AG04450 (cell line): ENCODE data around the gene DUOX1. TPM values are rescaled to one million over a fixed set of nuclear protein-coding genes. Genes with fewer than 3 reads are reported as not detected.

ENCODE experiments used
- CTCF ChIA-PET: fragments of 300-600, 350-600 bp; formaldehyde crosslinking; extraction: SDS; loops from one replicate; lab custom pipeline; 2022; ENCODE audit warnings: antibody characterized with exemption, inconsistent platforms; lab: Charles Lee
- POLR2A ChIA-PET: fragments of 350-600 bp; formaldehyde crosslinking; extraction: SDS; loops from one replicate; lab custom pipeline; 2021; ENCODE audit warnings: antibody characterized with exemption, inconsistent platforms; lab: Yijun Ruan, JAX
- DNase-seq: peaks from one replicate; pipeline ENCODE4 v3.0.0-alpha.2; 2011; ENCODE audit warnings: low read depth, low spot score
- H3K27ac ChIP-seq: one replicate; pipeline ENCODE4 v1.5.1; 2012; ENCODE audit warnings: low read depth, low read length, control low read depth
- H3K27me3 ChIP-seq: one replicate; pipeline ENCODE4 v1.6.0; 2012; ENCODE audit warnings: low read length; ENCODE audit not compliant: control insufficient read depth, insufficient read depth
- H3K4me3 ChIP-seq: 2 replicates; pipeline ENCODE4 v1.5.1; 2011; ENCODE audit warnings: mild to moderate bottlenecking, low read depth, low read length, control low read depth
- H3K9me3 ChIP-seq: 2 replicates; pipeline ENCODE4 v1.5.1; 2012; ENCODE audit warnings: low read length; ENCODE audit not compliant: control insufficient read depth, insufficient read depth
- polyA plus RNA-seq: library from polyadenylated mRNA; depleted of rRNA; stranded (reverse); fragments of >200 nt; gene quantifications from 2 replicates; pipeline ENCODE4 v1.2.3, GENCODE V29; 2011
- TF ChIP-seq, protein P1 (sequence below): IDR thresholded peaks from 2 replicates; pipeline ENCODE4 v1.5.1; 2011; ENCODE audit warnings: low read depth, low read length, control low read depth, inconsistent platforms

The DUOX1 gene
- polyA plus RNA-seq, 1 experiment: not detected

- TF ChIP-seq, protein P1, sequence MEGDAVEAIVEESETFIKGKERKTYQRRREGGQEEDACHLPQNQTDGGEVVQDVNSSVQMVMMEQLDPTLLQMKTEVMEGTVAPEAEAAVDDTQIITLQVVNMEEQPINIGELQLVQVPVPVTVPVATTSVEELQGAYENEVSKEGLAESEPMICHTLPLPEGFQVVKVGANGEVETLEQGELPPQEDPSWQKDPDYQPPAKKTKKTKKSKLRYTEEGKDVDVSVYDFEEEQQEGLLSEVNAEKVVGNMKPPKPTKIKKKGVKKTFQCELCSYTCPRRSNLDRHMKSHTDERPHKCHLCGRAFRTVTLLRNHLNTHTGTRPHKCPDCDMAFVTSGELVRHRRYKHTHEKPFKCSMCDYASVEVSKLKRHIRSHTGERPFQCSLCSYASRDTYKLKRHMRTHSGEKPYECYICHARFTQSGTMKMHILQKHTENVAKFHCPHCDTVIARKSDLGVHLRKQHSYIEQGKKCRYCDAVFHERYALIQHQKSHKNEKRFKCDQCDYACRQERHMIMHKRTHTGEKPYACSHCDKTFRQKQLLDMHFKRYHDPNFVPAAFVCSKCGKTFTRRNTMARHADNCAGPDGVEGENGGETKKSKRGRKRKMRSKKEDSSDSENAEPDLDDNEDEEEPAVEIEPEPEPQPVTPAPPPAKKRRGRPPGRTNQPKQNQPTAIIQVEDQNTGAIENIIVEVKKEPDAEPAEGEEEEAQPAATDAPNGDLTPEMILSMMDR: no peak
- no peak overlapping the region for H3K27ac ChIP-seq
- H3K9me3 ChIP-seq: no peaks in the 10 kb centered on the region; the same call in 1 of the 2 replicates
- CTCF ChIA-PET: interaction anchor here (0.6 to 1.7 kb wide), 4 partner anchors 42 to 279 kb away, joined by 3 to 5 read pairs (median 4); no protein-coding TSS in a partner anchor
- POLR2A ChIA-PET: no interaction called here
- DNase-seq: no peak
- no peak overlapping the region for H3K4me3 ChIP-seq
- peaks cover 28% of the 10 kb centered on the region for H3K27me3 ChIP-seq
Observed at GRCh38 chr15:45120081-45120972, 9.5 kb upstream of the DUOX1 start.

DNA sequence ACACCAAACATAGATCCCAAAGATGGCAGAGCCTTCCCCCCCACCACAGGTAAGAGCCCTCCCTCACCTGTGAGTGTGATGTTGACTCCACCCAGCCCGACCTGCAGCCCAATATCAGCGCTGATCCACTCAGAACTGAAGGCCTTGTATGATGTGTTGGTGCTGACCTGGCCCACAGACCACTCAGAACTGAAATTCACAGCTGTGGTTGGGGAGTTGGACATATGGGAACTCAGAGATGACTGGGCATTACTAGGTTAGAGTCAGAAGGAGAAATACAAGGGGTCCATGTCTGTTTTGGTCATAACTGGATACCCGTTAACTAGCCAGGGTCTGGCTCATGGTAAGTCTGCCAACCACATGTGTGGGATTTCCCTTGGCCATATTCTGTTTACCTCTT lies 8.8 kb upstream of the DUOX1 start:
- Histone ChIP-seq H3K4me3 (no peak overlapping the region), H3K27ac (no peak overlapping the region), H3K27me3 (peaks cover 23% of the 10 kb centered on the region), H3K9me3 (no peaks in the 10 kb centered on the region; the same call in 1 of the 2 replicates)
- no peak for DNase-seq
- CTCF ChIA-PET: interaction anchor here (0.6 to 2.8 kb wide), 6 partner anchors 38 to 278 kb away, joined by 3 to 10 read pairs (median 4); no protein-coding TSS in a partner anchor
- TF ChIP-seq, protein P1: no peak
- POLR2A ChIA-PET: no interaction called here

DNA sequence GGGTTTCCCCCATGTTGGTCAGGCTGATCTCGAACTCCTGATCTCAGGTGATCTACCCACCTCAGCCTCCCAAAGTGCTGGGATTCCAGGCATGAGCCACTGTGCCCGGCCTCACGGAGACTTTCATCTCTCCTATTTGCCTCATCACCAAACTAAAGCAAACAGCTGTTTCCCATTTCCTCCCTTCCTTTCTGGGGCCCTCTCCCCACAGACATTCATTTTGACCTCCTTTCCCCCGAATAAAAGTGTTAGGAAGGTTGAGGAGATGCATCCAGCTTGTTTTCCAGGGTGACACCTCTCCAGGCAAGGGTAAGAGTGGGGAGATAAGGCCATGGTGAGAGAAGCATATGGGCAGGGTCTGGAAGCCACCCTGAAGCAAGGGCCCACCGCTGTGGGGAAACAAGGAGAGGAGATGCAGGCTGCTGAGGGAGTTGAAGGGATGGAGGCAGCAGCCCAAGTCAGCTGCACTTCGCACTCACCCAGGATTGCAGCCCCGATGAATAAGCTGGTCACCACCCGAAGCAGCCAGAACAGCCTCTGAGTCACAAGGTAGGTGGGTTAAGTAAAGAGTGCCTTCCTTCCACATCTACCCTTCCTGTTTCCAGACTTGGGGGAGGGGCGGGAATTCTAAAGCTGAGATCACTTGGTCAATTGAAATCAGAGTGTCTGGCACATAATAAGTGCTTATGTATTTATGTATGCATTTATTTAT lies 7.9 kb upstream of the DUOX1 start:
- H3K27ac ChIP-seq: peak overlapping the region; percentile 57

DNA sequence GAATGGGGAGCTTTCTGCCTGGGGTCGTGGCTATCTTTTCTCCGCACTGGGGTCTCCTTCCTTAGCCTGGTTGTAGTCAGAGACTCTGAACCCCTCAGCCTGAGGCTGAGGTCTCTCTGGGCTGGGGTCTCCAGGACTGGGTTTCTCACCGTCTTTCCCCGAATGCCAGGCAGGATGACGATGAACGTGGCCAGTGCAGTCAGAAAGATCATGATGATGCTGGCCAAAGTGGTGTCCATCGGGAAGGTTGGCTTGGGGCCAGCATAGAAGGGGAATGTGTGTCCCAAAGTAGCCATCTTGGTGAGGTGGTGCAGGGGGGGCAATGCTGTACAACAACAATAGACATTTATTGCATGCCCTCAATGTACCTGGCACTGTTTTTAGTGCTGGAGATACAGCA lies 7.1 kb upstream of the DUOX1 start:
- Histone ChIP-seq H3K4me3 (no peak overlapping the region), H3K27ac (no peak overlapping the region), H3K9me3 (no peaks in the 10 kb centered on the region; the same call in 1 of the 2 replicates), H3K27me3 (peaks cover 9% of the 10 kb centered on the region)
- TF ChIP-seq, protein P1: no peak
- POLR2A ChIA-PET: no interaction called here
- CTCF ChIA-PET: interaction anchor here (0.9 to 2.8 kb wide), 4 partner anchors 40 to 335 kb away, joined by 3 to 10 read pairs (median 4); no protein-coding TSS in a partner anchor
- no peak for DNase-seq

More for the DNA sequence above, 7.9 kb upstream of the DUOX1 start:
- ChIA-PET POLR2A (no interaction called here), CTCF (interaction anchor here (0.9 to 2.8 kb wide), 5 partner anchors 37 to 336 kb away, joined by 3 to 10 read pairs (median 4); no protein-coding TSS in a partner anchor)
- peak; percentile 36 for DNase-seq
- H3K27me3 ChIP-seq: peaks cover 15% of the 10 kb centered on the region
- no peaks in the 10 kb centered on the region; the same call in 1 of the 2 replicates for H3K9me3 ChIP-seq
- no peak overlapping the region for H3K4me3 ChIP-seq
- TF ChIP-seq, protein P1: no peak
